WTC11 (cell line): ENCODE results near the gene USP50. TPM values are rescaled to one million over a fixed set of nuclear protein-coding genes. Genes with fewer than 3 reads are reported as not detected.

Source experiments
- ATAC-seq: fragments of 200-7000 bp; cut with Tn5 transposase; 2 replicates; pipeline ENCODE4 v1.10.0; 2021; ENCODE audit warnings: mild to moderate bottlenecking, moderate library complexity
- CTCF ChIA-PET: fragments of 300-600 bp; sonication (Branson Sonifier 250); formaldehyde crosslinking; loops from one replicate; lab custom pipeline; 2021; ENCODE audit warnings: antibody characterized with exemption; lab: Charles Lee
- POLR2A ChIA-PET: fragments of 350-600 bp; sonication (Branson Sonifier 250); formaldehyde crosslinking; loops from one replicate; lab custom pipeline; 2021; ENCODE audit warnings: antibody characterized with exemption; lab: Charles Lee
- DNase-seq: peaks from one replicate; pipeline ENCODE4 v3.0.0; 2021; ENCODE audit warnings: low spot score
- H3K27ac Mint-ChIP-seq: 2 replicates; pipeline ENCODE4 v1.8.0; 2021; ENCODE audit warnings: mixed read lengths
- H3K27me3 Mint-ChIP-seq: 2 replicates; pipeline ENCODE4 v1.8.0; 2021; ENCODE audit warnings: low read depth, mild to moderate bottlenecking, moderate library complexity, mixed read lengths
- H3K36me3 Mint-ChIP-seq: 2 replicates; pipeline ENCODE4 v1.8.0; 2021; ENCODE audit warnings: mixed read lengths
- H3K4me1 Mint-ChIP-seq: 2 replicates; pipeline ENCODE4 v1.8.0; 2022; ENCODE audit warnings: mixed read lengths
- H3K4me3 Mint-ChIP-seq: 2 replicates; pipeline ENCODE4 v1.8.0; 2021; ENCODE audit warnings: mild to moderate bottlenecking, moderate library complexity, mixed read lengths
- H3K9me3 Mint-ChIP-seq: 2 replicates; pipeline ENCODE4 v1.8.0; 2021; ENCODE audit warnings: mixed read lengths
- ATF6 ChIP-seq: sonication (generic); formaldehyde crosslinking; IDR thresholded peaks from 2 replicates; pipeline ENCODE4 v1.8.1; 2023; ENCODE audit warnings: mild to moderate bottlenecking, missing genetic modification reagents
- CREB1 ChIP-seq: sonication (generic); formaldehyde crosslinking; IDR thresholded peaks from 2 replicates; pipeline ENCODE4 v1.8.0; 2023; ENCODE audit warnings: mild to moderate bottlenecking, missing genetic modification reagents
- FOXK1 ChIP-seq: sonication (generic); formaldehyde crosslinking; IDR thresholded peaks from 2 replicates; pipeline ENCODE4 v1.8.0; 2022; ENCODE audit warnings: mild to moderate bottlenecking, moderate library complexity, missing genetic modification reagents
- FOXP1 ChIP-seq: sonication (generic); formaldehyde crosslinking; IDR thresholded peaks from 2 replicates; pipeline ENCODE4 v1.8.0; 2022; ENCODE audit warnings: missing genetic modification reagents, mild to moderate bottlenecking, moderate library complexity, borderline replicate concordance
- GABPB1 ChIP-seq: sonication (generic); formaldehyde crosslinking; IDR thresholded peaks from 2 replicates; pipeline ENCODE4 v1.8.1; 2023; ENCODE audit warnings: mild to moderate bottlenecking, missing genetic modification reagents
- GRHL2 ChIP-seq: fragments of 250-450 bp; sonication (Bioruptor Pico); IDR thresholded peaks from 2 replicates; pipeline ENCODE4 v1.8.0; 2022; ENCODE audit warnings: mild to moderate bottlenecking, moderate library complexity; ENCODE audit not compliant: insufficient replicate concordance, severe bottlenecking
- GTF2I ChIP-seq: fragments of 250-450 bp; sonication (Bioruptor Pico); conservative IDR thresholded peaks from 2 replicates; pipeline ENCODE4 v1.4.0; 2021; ENCODE audit warnings: mild to moderate bottlenecking
- JAZF1 ChIP-seq: fragments of 250-450 bp; sonication (Bioruptor Pico); IDR thresholded peaks from 2 replicates; pipeline ENCODE4 v1.9.0; 2021; ENCODE audit warnings: moderate library complexity, mild to moderate bottlenecking, inconsistent platforms
- NFYB ChIP-seq: sonication (generic); formaldehyde crosslinking; conservative IDR thresholded peaks from 2 replicates; pipeline ENCODE4 v1.8.0; 2022; ENCODE audit warnings: low read depth, missing genetic modification reagents
- OVOL2 ChIP-seq: fragments of 250-450 bp; sonication (Bioruptor Pico); IDR thresholded peaks from 2 replicates; pipeline ENCODE4 v1.9.0; 2021; ENCODE audit warnings: mild to moderate bottlenecking, borderline replicate concordance
- STAT6 ChIP-seq: sonication (generic); formaldehyde crosslinking; conservative IDR thresholded peaks from 2 replicates; pipeline ENCODE4 v1.8.1; 2023; ENCODE audit warnings: mild to moderate bottlenecking, low read depth, missing genetic modification reagents, moderate library complexity
- TP53 ChIP-seq: sonication (generic); formaldehyde crosslinking; IDR thresholded peaks from 2 replicates; pipeline ENCODE4 v1.8.1; 2023; ENCODE audit warnings: mild to moderate bottlenecking, missing genetic modification reagents
- ZNF121 ChIP-seq: sonication (generic); formaldehyde crosslinking; IDR thresholded peaks from 2 replicates; pipeline ENCODE4 v1.8.0; 2023; ENCODE audit warnings: missing genetic modification reagents
- ZNF317 ChIP-seq: sonication (generic); formaldehyde crosslinking; IDR thresholded peaks from 2 replicates; pipeline ENCODE4 v1.8.1; 2023; ENCODE audit warnings: low read depth, mild to moderate bottlenecking, moderate library complexity, missing genetic modification reagents, borderline replicate concordance
- total RNA-seq: library from RNA; stranded (reverse); gene quantifications from 3 replicates; pipeline ENCODE4 v1.2.3, GENCODE V29; 2021
- TF ChIP-seq, protein P1 (sequence below): sonication (generic); formaldehyde crosslinking; IDR thresholded peaks from 2 replicates; pipeline ENCODE4 v1.8.0; 2022; ENCODE audit warnings: missing genetic modification reagents
- TF ChIP-seq, protein P2 (sequence below): sonication (generic); formaldehyde crosslinking; IDR thresholded peaks from 2 replicates; pipeline ENCODE4 v1.8.1; 2022; ENCODE audit warnings: low read depth, mild to moderate bottlenecking, moderate library complexity, missing genetic modification reagents, borderline replicate concordance
- TF ChIP-seq, protein P3 (sequence below): sonication (generic); formaldehyde crosslinking; IDR thresholded peaks from 2 replicates; pipeline ENCODE4 v1.8.0; 2023; ENCODE audit warnings: missing genetic modification reagents, mild to moderate bottlenecking, borderline replicate concordance
- TF ChIP-seq, protein P4 (sequence below): fragments of 250-450 bp; sonication (Bioruptor Pico); IDR thresholded peaks from 2 replicates; pipeline ENCODE4 v2.1.2; 2022; ENCODE audit warnings: mild to moderate bottlenecking, moderate library complexity
- TF ChIP-seq, protein P5 (sequence below): sonication (generic); formaldehyde crosslinking; IDR thresholded peaks from 2 replicates; pipeline ENCODE4 v1.8.0; 2023; ENCODE audit warnings: missing genetic modification reagents

Gene USP50
- total RNA-seq, 1 experiment from 2014 or later: not detected

GRCh38 chr15:50501815-50502214 is 44.7 kb downstream of the USP50 start:
- Mint-ChIP-seq H3K27me3 (no peaks in the 10 kb centered on the region), H3K4me3 (no peak overlapping the region), H3K4me1 (peaks cover 13% of the 10 kb centered on the region), H3K9me3 (no peaks in the 10 kb centered on the region), H3K36me3 (peaks cover 27% of the 10 kb centered on the region), H3K27ac (no peak overlapping the region)
- POLR2A ChIA-PET: interaction anchor here (0.6 kb wide), 1 partner anchor 39 kb away, joined by 4 read pairs; no protein-coding TSS in a partner anchor
- CTCF ChIA-PET: interaction anchor here (0.6 kb wide), 1 partner anchor 1518 kb away, joined by 5 read pairs; no protein-coding TSS in a partner anchor
- DNase-seq: no peak
- ATAC-seq: no peak
- TF ChIP-seq, protein P1, sequence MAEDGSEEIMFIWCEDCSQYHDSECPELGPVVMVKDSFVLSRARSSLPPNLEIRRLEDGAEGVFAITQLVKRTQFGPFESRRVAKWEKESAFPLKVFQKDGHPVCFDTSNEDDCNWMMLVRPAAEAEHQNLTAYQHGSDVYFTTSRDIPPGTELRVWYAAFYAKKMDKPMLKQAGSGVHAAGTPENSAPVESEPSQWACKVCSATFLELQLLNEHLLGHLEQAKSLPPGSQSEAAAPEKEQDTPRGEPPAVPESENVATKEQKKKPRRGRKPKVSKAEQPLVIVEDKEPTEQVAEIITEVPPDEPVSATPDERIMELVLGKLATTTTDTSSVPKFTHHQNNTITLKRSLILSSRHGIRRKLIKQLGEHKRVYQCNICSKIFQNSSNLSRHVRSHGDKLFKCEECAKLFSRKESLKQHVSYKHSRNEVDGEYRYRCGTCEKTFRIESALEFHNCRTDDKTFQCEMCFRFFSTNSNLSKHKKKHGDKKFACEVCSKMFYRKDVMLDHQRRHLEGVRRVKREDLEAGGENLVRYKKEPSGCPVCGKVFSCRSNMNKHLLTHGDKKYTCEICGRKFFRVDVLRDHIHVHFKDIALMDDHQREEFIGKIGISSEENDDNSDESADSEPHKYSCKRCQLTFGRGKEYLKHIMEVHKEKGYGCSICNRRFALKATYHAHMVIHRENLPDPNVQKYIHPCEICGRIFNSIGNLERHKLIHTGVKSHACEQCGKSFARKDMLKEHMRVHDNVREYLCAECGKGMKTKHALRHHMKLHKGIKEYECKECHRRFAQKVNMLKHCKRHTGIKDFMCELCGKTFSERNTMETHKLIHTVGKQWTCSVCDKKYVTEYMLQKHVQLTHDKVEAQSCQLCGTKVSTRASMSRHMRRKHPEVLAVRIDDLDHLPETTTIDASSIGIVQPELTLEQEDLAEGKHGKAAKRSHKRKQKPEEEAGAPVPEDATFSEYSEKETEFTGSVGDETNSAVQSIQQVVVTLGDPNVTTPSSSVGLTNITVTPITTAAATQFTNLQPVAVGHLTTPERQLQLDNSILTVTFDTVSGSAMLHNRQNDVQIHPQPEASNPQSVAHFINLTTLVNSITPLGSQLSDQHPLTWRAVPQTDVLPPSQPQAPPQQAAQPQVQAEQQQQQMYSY (CRISPR knock-in tag): no peak
- TF ChIP-seq TP53 (CRISPR knock-in tag) (no peak), CREB1 (CRISPR knock-in tag) (no peak), FOXP1 (CRISPR knock-in tag) (no peak), GABPB1 (CRISPR knock-in tag) (no peak), JAZF1 (CRISPR knock-in tag) (no peak), ZNF317 (CRISPR knock-in tag) (no peak), NFYB (no peak), ATF6 (CRISPR knock-in tag) (no peak), GRHL2 (CRISPR knock-in tag) (no peak), ZNF121 (CRISPR knock-in tag) (no peak), OVOL2 (no peak), GTF2I (CRISPR knock-in tag) (no peak), STAT6 (CRISPR knock-in tag) (no peak), FOXK1 (CRISPR knock-in tag) (no peak)
- TF ChIP-seq, protein P2, sequence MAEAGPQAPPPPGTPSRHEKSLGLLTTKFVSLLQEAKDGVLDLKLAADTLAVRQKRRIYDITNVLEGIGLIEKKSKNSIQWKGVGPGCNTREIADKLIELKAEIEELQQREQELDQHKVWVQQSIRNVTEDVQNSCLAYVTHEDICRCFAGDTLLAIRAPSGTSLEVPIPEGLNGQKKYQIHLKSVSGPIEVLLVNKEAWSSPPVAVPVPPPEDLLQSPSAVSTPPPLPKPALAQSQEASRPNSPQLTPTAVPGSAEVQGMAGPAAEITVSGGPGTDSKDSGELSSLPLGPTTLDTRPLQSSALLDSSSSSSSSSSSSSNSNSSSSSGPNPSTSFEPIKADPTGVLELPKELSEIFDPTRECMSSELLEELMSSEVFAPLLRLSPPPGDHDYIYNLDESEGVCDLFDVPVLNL (CRISPR knock-in tag): no peak
- TF ChIP-seq, protein P3, sequence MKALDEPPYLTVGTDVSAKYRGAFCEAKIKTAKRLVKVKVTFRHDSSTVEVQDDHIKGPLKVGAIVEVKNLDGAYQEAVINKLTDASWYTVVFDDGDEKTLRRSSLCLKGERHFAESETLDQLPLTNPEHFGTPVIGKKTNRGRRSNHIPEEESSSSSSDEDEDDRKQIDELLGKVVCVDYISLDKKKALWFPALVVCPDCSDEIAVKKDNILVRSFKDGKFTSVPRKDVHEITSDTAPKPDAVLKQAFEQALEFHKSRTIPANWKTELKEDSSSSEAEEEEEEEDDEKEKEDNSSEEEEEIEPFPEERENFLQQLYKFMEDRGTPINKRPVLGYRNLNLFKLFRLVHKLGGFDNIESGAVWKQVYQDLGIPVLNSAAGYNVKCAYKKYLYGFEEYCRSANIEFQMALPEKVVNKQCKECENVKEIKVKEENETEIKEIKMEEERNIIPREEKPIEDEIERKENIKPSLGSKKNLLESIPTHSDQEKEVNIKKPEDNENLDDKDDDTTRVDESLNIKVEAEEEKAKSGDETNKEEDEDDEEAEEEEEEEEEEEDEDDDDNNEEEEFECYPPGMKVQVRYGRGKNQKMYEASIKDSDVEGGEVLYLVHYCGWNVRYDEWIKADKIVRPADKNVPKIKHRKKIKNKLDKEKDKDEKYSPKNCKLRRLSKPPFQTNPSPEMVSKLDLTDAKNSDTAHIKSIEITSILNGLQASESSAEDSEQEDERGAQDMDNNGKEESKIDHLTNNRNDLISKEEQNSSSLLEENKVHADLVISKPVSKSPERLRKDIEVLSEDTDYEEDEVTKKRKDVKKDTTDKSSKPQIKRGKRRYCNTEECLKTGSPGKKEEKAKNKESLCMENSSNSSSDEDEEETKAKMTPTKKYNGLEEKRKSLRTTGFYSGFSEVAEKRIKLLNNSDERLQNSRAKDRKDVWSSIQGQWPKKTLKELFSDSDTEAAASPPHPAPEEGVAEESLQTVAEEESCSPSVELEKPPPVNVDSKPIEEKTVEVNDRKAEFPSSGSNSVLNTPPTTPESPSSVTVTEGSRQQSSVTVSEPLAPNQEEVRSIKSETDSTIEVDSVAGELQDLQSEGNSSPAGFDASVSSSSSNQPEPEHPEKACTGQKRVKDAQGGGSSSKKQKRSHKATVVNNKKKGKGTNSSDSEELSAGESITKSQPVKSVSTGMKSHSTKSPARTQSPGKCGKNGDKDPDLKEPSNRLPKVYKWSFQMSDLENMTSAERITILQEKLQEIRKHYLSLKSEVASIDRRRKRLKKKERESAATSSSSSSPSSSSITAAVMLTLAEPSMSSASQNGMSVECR: no peak
- TF ChIP-seq, protein P4, sequence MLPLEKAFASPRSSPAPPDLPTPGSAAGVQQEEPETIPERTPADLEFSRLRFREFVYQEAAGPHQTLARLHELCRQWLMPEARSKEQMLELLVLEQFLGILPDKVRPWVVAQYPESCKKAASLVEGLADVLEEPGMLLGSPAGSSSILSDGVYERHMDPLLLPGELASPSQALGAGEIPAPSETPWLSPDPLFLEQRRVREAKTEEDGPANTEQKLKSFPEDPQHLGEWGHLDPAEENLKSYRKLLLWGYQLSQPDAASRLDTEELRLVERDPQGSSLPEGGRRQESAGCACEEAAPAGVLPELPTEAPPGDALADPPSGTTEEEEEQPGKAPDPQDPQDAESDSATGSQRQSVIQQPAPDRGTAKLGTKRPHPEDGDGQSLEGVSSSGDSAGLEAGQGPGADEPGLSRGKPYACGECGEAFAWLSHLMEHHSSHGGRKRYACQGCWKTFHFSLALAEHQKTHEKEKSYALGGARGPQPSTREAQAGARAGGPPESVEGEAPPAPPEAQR (CRISPR knock-in tag): no peak
- TF ChIP-seq, protein P5, sequence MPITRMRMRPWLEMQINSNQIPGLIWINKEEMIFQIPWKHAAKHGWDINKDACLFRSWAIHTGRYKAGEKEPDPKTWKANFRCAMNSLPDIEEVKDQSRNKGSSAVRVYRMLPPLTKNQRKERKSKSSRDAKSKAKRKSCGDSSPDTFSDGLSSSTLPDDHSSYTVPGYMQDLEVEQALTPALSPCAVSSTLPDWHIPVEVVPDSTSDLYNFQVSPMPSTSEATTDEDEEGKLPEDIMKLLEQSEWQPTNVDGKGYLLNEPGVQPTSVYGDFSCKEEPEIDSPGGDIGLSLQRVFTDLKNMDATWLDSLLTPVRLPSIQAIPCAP (CRISPR knock-in tag): no peak
